ENCODE data around the gene YTHDF1. TPM values are rescaled to one million over a fixed set of nuclear protein-coding genes. Genes with fewer than 3 reads are reported as not detected.

The YTHDF1 gene
- total RNA-seq, 1 donor from 2014 or later: 43.3 TPM

DNA sequence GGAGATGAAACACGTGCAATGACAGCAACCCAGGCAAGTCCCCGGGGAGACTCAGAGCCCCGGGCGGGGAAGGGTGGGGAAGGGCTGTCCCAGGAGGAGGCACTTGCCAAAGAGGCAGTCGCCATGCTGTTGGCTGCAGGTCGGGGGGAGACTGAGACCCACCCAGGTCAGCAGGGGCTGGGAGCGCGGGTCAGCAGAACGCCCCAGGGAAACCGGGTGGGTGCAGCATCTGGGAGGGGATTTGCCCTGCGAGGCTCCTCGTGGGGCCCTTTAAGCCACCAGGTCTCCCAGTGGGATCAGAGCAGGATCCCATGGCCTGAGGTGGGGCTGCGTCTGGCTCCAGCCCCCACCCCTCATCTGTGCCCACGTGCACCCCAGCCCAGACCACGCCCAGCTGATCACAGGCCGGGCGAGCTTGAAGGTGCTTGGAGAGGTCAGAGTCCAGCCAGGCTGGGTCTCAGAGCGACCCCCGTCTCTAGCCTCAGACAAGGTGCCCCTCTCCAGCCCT, 65.5 kb downstream of the YTHDF1 start:
- Mint-ChIP-seq H3K9me3 (ENCODE audit: unreplicated experiment) (peaks cover 15% of the 10 kb centered on the region), H3K4me1 (ENCODE audit: low read depth, unreplicated experiment) (peaks cover 9% of the 10 kb centered on the region), H3K36me3 (ENCODE audit: unreplicated experiment) (peaks cover 13% of the 10 kb centered on the region), H3K4me3 (ENCODE audit: unreplicated experiment) (no peak overlapping the region), H3K27ac (ENCODE audit: unreplicated experiment) (no peak overlapping the region), H3K27me3 (ENCODE audit: unreplicated experiment) (peaks cover 8% of the 10 kb centered on the region)
- peak; percentile 22 for DNase-seq
- TF ChIP-seq, protein P1, sequence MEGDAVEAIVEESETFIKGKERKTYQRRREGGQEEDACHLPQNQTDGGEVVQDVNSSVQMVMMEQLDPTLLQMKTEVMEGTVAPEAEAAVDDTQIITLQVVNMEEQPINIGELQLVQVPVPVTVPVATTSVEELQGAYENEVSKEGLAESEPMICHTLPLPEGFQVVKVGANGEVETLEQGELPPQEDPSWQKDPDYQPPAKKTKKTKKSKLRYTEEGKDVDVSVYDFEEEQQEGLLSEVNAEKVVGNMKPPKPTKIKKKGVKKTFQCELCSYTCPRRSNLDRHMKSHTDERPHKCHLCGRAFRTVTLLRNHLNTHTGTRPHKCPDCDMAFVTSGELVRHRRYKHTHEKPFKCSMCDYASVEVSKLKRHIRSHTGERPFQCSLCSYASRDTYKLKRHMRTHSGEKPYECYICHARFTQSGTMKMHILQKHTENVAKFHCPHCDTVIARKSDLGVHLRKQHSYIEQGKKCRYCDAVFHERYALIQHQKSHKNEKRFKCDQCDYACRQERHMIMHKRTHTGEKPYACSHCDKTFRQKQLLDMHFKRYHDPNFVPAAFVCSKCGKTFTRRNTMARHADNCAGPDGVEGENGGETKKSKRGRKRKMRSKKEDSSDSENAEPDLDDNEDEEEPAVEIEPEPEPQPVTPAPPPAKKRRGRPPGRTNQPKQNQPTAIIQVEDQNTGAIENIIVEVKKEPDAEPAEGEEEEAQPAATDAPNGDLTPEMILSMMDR (IDR thresholded peaks at IDR 0.05; ENCODE audit: partially characterized antibody, unreplicated experiment): no peak

DNA sequence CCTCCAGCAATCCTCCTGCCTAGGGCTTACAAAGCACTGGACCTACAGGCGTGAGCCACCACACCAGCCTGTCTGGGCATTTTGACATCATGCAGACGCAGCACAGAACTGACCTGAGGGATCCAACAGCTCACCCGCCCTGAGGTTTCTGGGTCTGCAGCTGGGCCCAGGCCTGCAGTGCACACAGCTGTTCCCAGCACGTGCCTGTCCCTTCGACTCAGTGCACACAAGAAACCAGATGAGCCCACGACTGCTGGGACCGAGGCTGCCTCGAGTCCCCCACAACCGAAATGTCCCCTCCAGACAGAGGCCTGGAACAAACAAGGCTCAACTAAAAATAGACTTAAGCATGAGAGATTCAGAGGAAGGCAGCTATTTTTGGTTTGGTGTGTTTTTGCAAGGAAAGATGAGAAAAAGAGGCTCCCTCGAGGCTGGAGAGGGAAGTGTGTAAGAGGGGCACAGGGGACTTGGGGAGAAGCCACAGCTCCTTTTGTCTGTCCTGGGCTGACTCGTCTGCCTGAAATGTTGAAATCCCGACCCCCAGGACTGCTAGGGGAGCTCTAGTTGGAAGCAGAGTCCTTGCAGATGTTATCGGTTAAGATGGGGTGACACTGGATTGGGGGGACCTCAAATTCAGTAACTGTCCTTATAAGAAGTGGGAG, 66.3 kb downstream of the YTHDF1 start:
- Mint-ChIP-seq H3K9me3 (ENCODE audit: unreplicated experiment) (peaks cover 15% of the 10 kb centered on the region), H3K36me3 (ENCODE audit: unreplicated experiment) (peaks cover 13% of the 10 kb centered on the region), H3K27me3 (ENCODE audit: unreplicated experiment) (peaks cover 8% of the 10 kb centered on the region), H3K4me1 (ENCODE audit: low read depth, unreplicated experiment) (peaks cover 9% of the 10 kb centered on the region), H3K4me3 (ENCODE audit: unreplicated experiment) (peak overlapping the region; percentile 53), H3K27ac (ENCODE audit: unreplicated experiment) (peak overlapping the region; percentile 11)
- TF ChIP-seq, protein P1 (IDR thresholded peaks at IDR 0.05; ENCODE audit: partially characterized antibody, unreplicated experiment): no peak
- DNase-seq: peak; percentile 24

DNA sequence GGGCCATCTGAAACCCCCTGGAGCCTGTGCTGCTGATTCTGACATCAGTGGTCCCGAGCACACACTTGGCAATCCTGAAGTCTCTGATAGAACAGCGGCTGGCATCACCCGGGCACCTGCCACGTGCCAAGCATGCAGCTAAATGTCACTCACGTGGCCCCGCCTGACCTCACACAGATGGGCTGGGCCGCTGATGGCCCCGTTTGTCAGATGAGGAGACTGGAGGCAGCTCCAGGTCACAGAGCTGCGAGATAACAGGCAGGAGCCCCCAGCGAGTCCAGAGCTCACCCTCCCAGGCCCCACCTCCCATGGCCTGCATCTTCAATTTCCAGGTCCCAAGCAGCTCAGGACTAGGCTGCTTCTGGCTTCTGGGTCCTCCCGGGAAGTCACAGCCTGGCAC, 67.2 kb downstream of the YTHDF1 start:
- H3K4me3 Mint-ChIP-seq (ENCODE audit: unreplicated experiment): no peak overlapping the region
- H3K9me3 Mint-ChIP-seq (ENCODE audit: unreplicated experiment): peaks cover 15% of the 10 kb centered on the region
- H3K4me1 Mint-ChIP-seq (ENCODE audit: low read depth, unreplicated experiment): peaks cover 9% of the 10 kb centered on the region
- DNase-seq: no peak
- peaks cover 8% of the 10 kb centered on the region for H3K27me3 Mint-ChIP-seq (ENCODE audit: unreplicated experiment)
- TF ChIP-seq, protein P1 (IDR thresholded peaks at IDR 0.05; ENCODE audit: partially characterized antibody, unreplicated experiment): no peak
- H3K27ac Mint-ChIP-seq (ENCODE audit: unreplicated experiment): no peak overlapping the region
- H3K36me3 Mint-ChIP-seq (ENCODE audit: unreplicated experiment): peaks cover 13% of the 10 kb centered on the region

DNA sequence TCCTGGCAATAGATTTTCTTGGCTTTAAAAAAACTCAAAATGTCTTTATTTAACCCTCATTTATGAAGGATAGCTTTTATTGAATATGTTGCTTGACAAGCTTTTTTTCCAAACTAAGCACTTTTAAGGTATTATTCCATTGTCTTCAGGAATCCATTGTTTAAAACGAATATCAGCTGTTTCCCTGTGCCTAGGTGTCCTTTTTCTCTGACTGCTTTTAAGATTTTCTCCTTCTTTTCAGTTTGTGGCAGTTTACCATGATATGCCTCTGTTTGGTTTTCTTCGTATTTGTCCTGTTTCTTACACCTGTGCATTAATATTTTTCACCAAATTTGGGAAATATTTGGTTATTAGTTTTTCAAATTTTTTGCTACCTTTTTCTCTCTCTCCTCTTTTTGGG, 68.4 kb downstream of the YTHDF1 start:
- DNase-seq: no peak
- no peak overlapping the region for H3K27ac Mint-ChIP-seq (ENCODE audit: unreplicated experiment)

More for the DNA sequence above, 68.4 kb downstream of the YTHDF1 start:
- no peak overlapping the region for H3K4me3 Mint-ChIP-seq (ENCODE audit: unreplicated experiment)
- peaks cover 8% of the 10 kb centered on the region for H3K27me3 Mint-ChIP-seq (ENCODE audit: unreplicated experiment)
- peaks cover 9% of the 10 kb centered on the region for H3K4me1 Mint-ChIP-seq (ENCODE audit: low read depth, unreplicated experiment)
- H3K9me3 Mint-ChIP-seq (ENCODE audit: unreplicated experiment): peaks cover 15% of the 10 kb centered on the region
- TF ChIP-seq, protein P1 (IDR thresholded peaks at IDR 0.05; ENCODE audit: partially characterized antibody, unreplicated experiment): no peak
- H3K36me3 Mint-ChIP-seq (ENCODE audit: unreplicated experiment): peaks cover 13% of the 10 kb centered on the region

Small RNAs within 50 kb of the gene (microRNA-seq; reads per million reads assigned to microRNA genes)
- gene MIR124-3 (ENCODE audit: unreplicated experiment): 5.1 reads per million, percentile 33 among the genes with 10 or more reads in this experiment
- not detected for gene MIR3196 (ENCODE audit: unreplicated experiment)

Other genes with a start within 250 kb of the YTHDF1 start
- 23.9 TPM for gene BHLHE23, start 209.2 kb downstream of the YTHDF1 start, total RNA-seq (ENCODE audit: unreplicated experiment)
- not detected for gene BIRC7, start 19.8 kb upstream of the YTHDF1 start, total RNA-seq (ENCODE audit: unreplicated experiment)
- 183 TPM for gene NKAIN4, start 38.3 kb upstream of the YTHDF1 start, total RNA-seq (ENCODE audit: unreplicated experiment)
- 93.6 TPM for gene ARFGAP1, start 56.7 kb upstream of the YTHDF1 start, total RNA-seq (ENCODE audit: unreplicated experiment)
- gene COL20A1, start 77.1 kb upstream of the YTHDF1 start, total RNA-seq (ENCODE audit: unreplicated experiment): 2.1 TPM
- gene CHRNA4, start 145.2 kb upstream of the YTHDF1 start, total RNA-seq (ENCODE audit: unreplicated experiment): 165 TPM